ENCODE data around the gene APOBEC2. TPM values are rescaled to one million over a fixed set of nuclear protein-coding genes. Genes with fewer than 3 reads are reported as not detected.
"Not testable (repeated sequence)": the region's sequence is repeated elsewhere in the genome, so short reads cannot be mapped to it uniquely, and the experiment has no call there.

The APOBEC2 gene
- total RNA-seq (2022) (2.5 and 4.8 TPM in 2 replicates), Bru-seq, nascent RNA (percentile 30 among the genes with signal in this experiment), BruChase-seq, experiment 1, labeled RNA remaining after a 2-hour chase (percentile 36 among the genes with signal in this experiment), BruChase-seq, experiment 2, labeled RNA remaining after a 6-hour chase (percentile 33 among the genes with signal in this experiment)
- long read RNA-seq, partial matches to known transcripts: 0 of 4 reads
- long read RNA-seq, other reads (novel, unspliced or antisense): 3 of 4 reads

GRCh38 chr6:41053041-41053440, at the start of gene APOBEC2:
Gene APOBEC2 (plus strand): TSS chr6:41053202. CDS start chr6:41053348, 146 bp downstream.
- no peaks in the 10 kb centered on the region for H3K9me3 Mint-ChIP-seq (ENCODE audit: unreplicated experiment)
- Histone ChIP-seq H3K4me1 (peaks cover 98% of the 10 kb centered on the region), H3K27me3 (replicated peaks; ENCODE audit: control insufficient read depth, insufficient read depth, low read length) (no peaks in the 10 kb centered on the region), H3K36me3 (ENCODE audit: control insufficient read depth, insufficient read depth, low read length) (no peaks in the 10 kb centered on the region), H3K4me3 (ENCODE audit: low read depth, low read length) (no peak within 1 kb of the TSS), H3K9me3 (no peaks in the 10 kb centered on the region)
- no peaks in the 10 kb centered on the region for H3K36me3 Mint-ChIP-seq (ENCODE audit: insufficient read depth, unreplicated experiment)
- ChIA-PET CTCF (interaction anchor here (1.2 kb wide), 1 partner anchor 12 kb away, joined by 5 read pairs; no protein-coding TSS in a partner anchor), POLR2A (no interaction called here)
- DNase-seq: no peak
- H3K27me3 Mint-ChIP-seq (ENCODE audit: insufficient read depth, unreplicated experiment): no peaks in the 10 kb centered on the region
- H3K4me1 Mint-ChIP-seq (ENCODE audit: low read depth, unreplicated experiment): peaks cover 76% of the 10 kb centered on the region
- no peak within 1 kb of the TSS for H3K4me3 Mint-ChIP-seq (ENCODE audit: unreplicated experiment)
- no peak for TF ChIP-seq CTCF (IDR thresholded peaks at IDR 0.05; ENCODE audit: insufficient read depth in 1 of 2, low read depth in 1 of 2, low read length in 1 of 2, severe bottlenecking in 1 of 2, unreplicated experiment in 1 of 2)
- intact Hi-C loops (cut with micrococcal nuclease; ENCODE audit: unreplicated experiment): no loop called here
- BruUV-seq (replicated peaks): no TSS peak
- H3K27ac Mint-ChIP-seq (ENCODE audit: unreplicated experiment): peak within 1 kb of the TSS; percentile 70

GRCh38 chr6:41006217-41006616, 46.8 kb upstream of the APOBEC2 start:
- H3K4me1 Mint-ChIP-seq (ENCODE audit: low read depth, unreplicated experiment): peaks cover 29% of the 10 kb centered on the region
- TF ChIP-seq CTCF (IDR thresholded peaks at IDR 0.05; ENCODE audit: insufficient read depth in 1 of 2, low read depth in 1 of 2, low read length in 1 of 2, severe bottlenecking in 1 of 2, unreplicated experiment in 1 of 2): peak; percentile 55 to 56
- H3K4me3 Mint-ChIP-seq (ENCODE audit: unreplicated experiment); BruUV-seq (replicated peaks); H3K27me3 Mint-ChIP-seq (ENCODE audit: insufficient read depth, unreplicated experiment); H3K9me3 ChIP-seq; H3K36me3 ChIP-seq (ENCODE audit: control insufficient read depth, insufficient read depth, low read length); CTCF ChIA-PET; H3K9me3 Mint-ChIP-seq (ENCODE audit: unreplicated experiment); H3K27me3 ChIP-seq (replicated peaks; ENCODE audit: control insufficient read depth, insufficient read depth, low read length); POLR2A ChIA-PET; H3K36me3 Mint-ChIP-seq (ENCODE audit: insufficient read depth, unreplicated experiment); H3K4me3 ChIP-seq (ENCODE audit: low read depth, low read length); H3K27ac Mint-ChIP-seq (ENCODE audit: unreplicated experiment): not testable (repeated sequence)
- peak; percentile 61 to 76 for DNase-seq
- H3K4me1 ChIP-seq: peaks cover 18% of the 10 kb centered on the region
- intact Hi-C loops (cut with micrococcal nuclease; ENCODE audit: unreplicated experiment): loop anchor here (1.0 kb wide), 2 partner anchors 34 to 59 kb away; no protein-coding TSS in a partner anchor

- H3K4me3 Mint-ChIP-seq (ENCODE audit: unreplicated experiment); H3K9me3 Mint-ChIP-seq (ENCODE audit: unreplicated experiment); H3K27ac Mint-ChIP-seq (ENCODE audit: unreplicated experiment); BruUV-seq (replicated peaks); DNase-seq; H3K4me3 ChIP-seq (ENCODE audit: low read depth, low read length); POLR2A ChIA-PET; H3K36me3 Mint-ChIP-seq (ENCODE audit: insufficient read depth, unreplicated experiment); H3K27me3 ChIP-seq (replicated peaks; ENCODE audit: control insufficient read depth, insufficient read depth, low read length); CTCF ChIA-PET; H3K9me3 ChIP-seq; H3K36me3 ChIP-seq (ENCODE audit: control insufficient read depth, insufficient read depth, low read length); H3K27me3 Mint-ChIP-seq (ENCODE audit: insufficient read depth, unreplicated experiment): not testable (repeated sequence)
- H3K4me1 Mint-ChIP-seq (ENCODE audit: low read depth, unreplicated experiment): peaks cover 24% of the 10 kb centered on the region
- intact Hi-C loops (cut with micrococcal nuclease; ENCODE audit: unreplicated experiment): loop anchor here (1.0 kb wide), 2 partner anchors 33 to 58 kb away; no protein-coding TSS in a partner anchor
- H3K4me1 ChIP-seq: peaks cover 18% of the 10 kb centered on the region
These were observed 46.0 kb upstream of the APOBEC2 start for GRCh38 chr6:41006980-41007379.

Data from Caco-2 (cell line).